Measurements from ENCODE around the gene IL1R2. TPM values are rescaled to one million over a fixed set of nuclear protein-coding genes. Genes with fewer than 3 reads are reported as not detected.

The IL1R2 gene
- total and polyA plus RNA-seq, 2 experiments from 2014 or later: 0.22 to 1.2 TPM

DNA sequence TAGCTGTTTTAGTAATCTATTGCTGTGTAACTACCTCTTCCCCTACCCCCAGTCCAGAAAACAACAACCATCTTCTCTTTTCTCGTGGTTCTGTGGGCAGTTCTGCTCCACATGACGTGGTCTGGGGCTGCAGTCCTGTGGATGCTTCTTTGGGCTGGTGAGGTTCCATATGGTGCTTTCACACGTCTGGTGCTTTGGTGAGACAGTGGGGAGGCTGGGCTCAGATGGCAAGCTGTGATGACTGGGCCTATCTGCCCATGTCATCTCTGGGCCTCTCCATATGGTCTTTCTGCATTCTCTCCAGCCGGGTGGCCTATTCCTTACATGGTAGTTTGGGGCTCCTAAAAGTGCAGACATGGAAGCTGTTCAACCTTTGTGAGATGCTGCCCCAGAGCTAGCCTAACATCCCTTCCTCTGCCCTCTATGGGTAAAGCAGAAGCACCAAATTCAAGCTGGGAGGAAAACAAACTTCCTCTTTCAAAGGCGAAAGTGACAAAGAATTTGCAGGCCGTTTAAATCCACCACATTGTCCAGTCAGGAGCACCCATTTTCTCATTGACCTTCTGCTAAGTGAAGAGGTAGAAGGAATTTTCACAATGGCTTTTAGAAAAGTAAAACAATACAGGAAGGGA lies 82.5 kb downstream of the IL1R2 start:
- H3K4me3 ChIP-seq: no peak overlapping the region
- no peaks in the 10 kb centered on the region for H4K20me1 ChIP-seq (ENCODE audit: insufficient read depth)
- H2AFZ ChIP-seq: no peak overlapping the region
- H3K27me3 ChIP-seq (replicated peaks; ENCODE audit: insufficient read depth): no peaks in the 10 kb centered on the region
- H3K9me3 ChIP-seq (ENCODE audit: low read depth): no peaks in the 10 kb centered on the region
- H3K9me2 ChIP-seq (ENCODE audit: insufficient read depth): no peaks in the 10 kb centered on the region
- H3K4me2 ChIP-seq (ENCODE audit: unreplicated experiment): no peak overlapping the region
- in situ Hi-C loops (cut with MboI): no loop called here
- H3K36me3 ChIP-seq (ENCODE audit: low read depth): no peaks in the 10 kb centered on the region
- DNase-seq: no peak
- H3K79me2 ChIP-seq (ENCODE audit: insufficient read depth): no peaks in the 10 kb centered on the region
- H3K27ac ChIP-seq: no peak overlapping the region
- H3F3A ChIP-seq (ENCODE audit: insufficient read depth): peaks cover 11% of the 10 kb centered on the region; the same call in 1 of the 2 replicates
- TF ChIP-seq EZH2phosphoT487 (IDR thresholded peaks at IDR 0.05; ENCODE audit: insufficient read depth, low read depth) (no peak), EZH2 (IDR thresholded peaks at IDR 0.05; ENCODE audit: insufficient read depth, poor library complexity, severe bottlenecking) (no peak)
- no peak overlapping the region for H3K9ac ChIP-seq
- H3K4me1 ChIP-seq (ENCODE audit: insufficient read depth): peaks cover 23% of the 10 kb centered on the region
- 78 to 81% methylated on average over 6 of the region's 6 CpGs for WGBS, 2 experiments (ENCODE audit: low coverage in 1 of 2, low lambda C conversion rate in 2 of 2, missing lambda C conversion rate in 2 of 2)

GRCh38 chr2:102075479-102075878 lies 83.7 kb downstream of the IL1R2 start:
- no peaks in the 10 kb centered on the region for H3K27me3 ChIP-seq (replicated peaks; ENCODE audit: insufficient read depth)
- 0 out of 2 replicates have a peak, but pooled peaks cover 10% of the 10 kb centered on the region for H3F3A ChIP-seq (ENCODE audit: insufficient read depth)
- H3K9me2 ChIP-seq (ENCODE audit: insufficient read depth): no peaks in the 10 kb centered on the region
- H3K9me3 ChIP-seq (ENCODE audit: low read depth): no peaks in the 10 kb centered on the region
- H3K4me1 ChIP-seq (ENCODE audit: insufficient read depth): peaks cover 16% of the 10 kb centered on the region
- no peak for DNase-seq
- H3K9ac ChIP-seq: no peak overlapping the region
- no peak overlapping the region for H2AFZ ChIP-seq
- no peaks in the 10 kb centered on the region for H4K20me1 ChIP-seq (ENCODE audit: insufficient read depth)
- no peak overlapping the region for H3K4me2 ChIP-seq (ENCODE audit: unreplicated experiment)
- no peaks in the 10 kb centered on the region for H3K36me3 ChIP-seq (ENCODE audit: low read depth)
- H3K27ac ChIP-seq: no peak overlapping the region
- in situ Hi-C loops (cut with MboI): no loop called here
- TF ChIP-seq EZH2 (IDR thresholded peaks at IDR 0.05; ENCODE audit: insufficient read depth, poor library complexity, severe bottlenecking) (no peak), EZH2phosphoT487 (IDR thresholded peaks at IDR 0.05; ENCODE audit: insufficient read depth, low read depth) (no peak)
- no peaks in the 10 kb centered on the region for H3K79me2 ChIP-seq (ENCODE audit: insufficient read depth)
- H3K4me3 ChIP-seq: no peak overlapping the region
- 71 to 74% methylated on average over 2 of the region's 2 CpGs for WGBS, 2 experiments (ENCODE audit: low coverage in 1 of 2, low lambda C conversion rate in 2 of 2, missing lambda C conversion rate in 2 of 2)

DNA sequence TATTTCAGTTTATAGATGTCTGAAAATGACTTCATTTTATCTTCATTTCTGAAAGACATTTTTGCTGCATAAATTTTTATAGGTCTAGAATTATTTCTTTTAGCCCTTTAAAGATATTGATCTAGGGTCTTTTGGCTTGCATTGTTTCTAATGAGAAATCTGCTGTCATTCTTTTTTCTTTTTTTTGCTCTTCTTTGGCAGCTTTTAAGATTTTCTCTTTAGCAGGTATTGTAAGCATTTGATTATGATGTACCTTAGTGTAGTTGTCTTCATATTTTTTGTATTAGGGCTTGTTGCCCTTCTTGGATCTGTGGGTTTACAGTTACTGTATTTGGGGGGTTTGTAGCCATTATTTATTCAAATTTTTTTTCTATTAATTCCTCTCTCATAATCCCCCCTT lies 84.8 kb downstream of the IL1R2 start:
- no peak overlapping the region for H2AFZ ChIP-seq
- H3K4me3 ChIP-seq: no peak overlapping the region
- in situ Hi-C loops (cut with MboI): no loop called here
- no peaks in the 10 kb centered on the region for H3K9me2 ChIP-seq (ENCODE audit: insufficient read depth)
- no peaks in the 10 kb centered on the region for H3K36me3 ChIP-seq (ENCODE audit: low read depth)
- no peak overlapping the region for H3K4me2 ChIP-seq (ENCODE audit: unreplicated experiment)
- H3K27me3 ChIP-seq (replicated peaks; ENCODE audit: insufficient read depth): no peaks in the 10 kb centered on the region
- peaks cover 6% of the 10 kb centered on the region; the same call in 1 of the 2 replicates for H3K4me1 ChIP-seq (ENCODE audit: insufficient read depth)
- TF ChIP-seq EZH2phosphoT487 (IDR thresholded peaks at IDR 0.05; ENCODE audit: insufficient read depth, low read depth) (no peak), EZH2 (IDR thresholded peaks at IDR 0.05; ENCODE audit: insufficient read depth, poor library complexity, severe bottlenecking) (no peak)
- H3F3A ChIP-seq (ENCODE audit: insufficient read depth): peaks cover 10% of the 10 kb centered on the region
- no peaks in the 10 kb centered on the region for H3K9me3 ChIP-seq (ENCODE audit: low read depth)
- no peak overlapping the region for H3K9ac ChIP-seq
- H4K20me1 ChIP-seq (ENCODE audit: insufficient read depth): no peaks in the 10 kb centered on the region
- H3K79me2 ChIP-seq (ENCODE audit: insufficient read depth): no peaks in the 10 kb centered on the region
- no peak for DNase-seq
- H3K27ac ChIP-seq: no peak overlapping the region

Other genes with a start within 250 kb of the IL1R2 start
- 87.9 and 93.5 TPM in 2 replicates for gene IL1R1, start 150.8 kb downstream of the IL1R2 start, total RNA-seq (2014; rRNA removed; shearing (Covaris generic))
- gene IL1R1, start 150.8 kb downstream of the IL1R2 start, polyA plus RNA-seq (2016; fragmentation: Nextera tagmentation; extraction: Ambion mirVana): 75.4 and 78.5 TPM in 2 replicates
- gene IL1RL2, start 195.1 kb downstream of the IL1R2 start, total RNA-seq (2014; rRNA removed; shearing (Covaris generic)): 2.3 and 2.9 TPM in 2 replicates
- 1.2 and 2.0 TPM in 2 replicates for gene IL1RL2, start 195.1 kb downstream of the IL1R2 start, polyA plus RNA-seq (2016; fragmentation: Nextera tagmentation; extraction: Ambion mirVana)